ENCODE data around the gene MAD1L1. TPM values are rescaled to one million over a fixed set of nuclear protein-coding genes. Genes with fewer than 3 reads are reported as not detected.

Gene MAD1L1
- total RNA-seq, 1 experiment from 2014 or later = 38.5 TPM

- no peak overlapping the region for H3K9ac ChIP-seq (ENCODE audit: low read length)
- no peak overlapping the region for H2AFZ ChIP-seq (ENCODE audit: low read depth, low read length, poor library complexity, severe bottlenecking)
- no peak overlapping the region for H3K4me2 ChIP-seq (ENCODE audit: low read length)
- no peaks in the 10 kb centered on the region for H3K79me2 ChIP-seq (ENCODE audit: insufficient read depth, low read length)
- no peak for DNase-seq (ENCODE audit: low read depth, low spot score)
- no peak overlapping the region for H3K27ac ChIP-seq (ENCODE audit: low read depth, low read length)
- H3K9me3 ChIP-seq (ENCODE audit: control insufficient read depth in 1 of 2, insufficient read depth in 1 of 2, low read depth in 1 of 2, low read length in 2 of 2) = no peaks in the 10 kb centered on the region
- no peak overlapping the region for H3K4me3 ChIP-seq (replicated peaks in 1 of 2; ENCODE audit: low read depth in 1 of 2, low read length in 2 of 2)
- POLR2A ChIA-PET = no interaction called here
- BruUV-seq (replicated peaks) = no TSS peak
- H3K4me1 ChIP-seq (ENCODE audit: control insufficient read depth in 1 of 2, insufficient read depth in 2 of 2, low read length in 2 of 2) = no peaks in the 10 kb centered on the region
- intact Hi-C loops (cut with micrococcal nuclease) = no loop called here
- no peaks in the 10 kb centered on the region for H3K9me2 ChIP-seq (ENCODE audit: insufficient read depth)
- no peak for TF ChIP-seq ZNF274 (IDR thresholded peaks at IDR 0.05; ENCODE audit: low read depth, low read length)
- TF ChIP-seq FOSL1 (IDR thresholded peaks at IDR 0.05; ENCODE audit: low read depth) = no peak
- no peaks in the 10 kb centered on the region for H4K20me1 ChIP-seq (ENCODE audit: insufficient read depth)
- RAD21 ChIA-PET (ENCODE audit: low non-redundant PET in 1 of 2, low total read pairs in 2 of 2, uncharacterized antibody in 2 of 2, unreplicated experiment in 2 of 2) = no interaction called here
- CTCF ChIA-PET = no interaction called here
- ATAC-seq = no peak
- H3K36me3 ChIP-seq (ENCODE audit: control insufficient read depth in 1 of 2, insufficient read depth in 2 of 2, low read length in 2 of 2) = no peaks in the 10 kb centered on the region
- no peaks in the 10 kb centered on the region for H3K27me3 ChIP-seq (ENCODE audit: insufficient read depth, low read length)
Measured at GRCh38 chr7:1968397-1969111, 264.2 kb downstream of the MAD1L1 start.

- no peaks in the 10 kb centered on the region for H3K9me3 ChIP-seq (ENCODE audit: control insufficient read depth in 1 of 2, insufficient read depth in 1 of 2, low read depth in 1 of 2, low read length in 2 of 2)
- H3K27ac ChIP-seq (ENCODE audit: low read depth, low read length) = no peak overlapping the region
- H3K4me3 ChIP-seq (replicated peaks in 1 of 2; ENCODE audit: low read depth in 1 of 2, low read length in 2 of 2) = no peak overlapping the region
- ChIA-PET CTCF (no interaction called here), RAD21 (ENCODE audit: low non-redundant PET in 1 of 2, low total read pairs in 2 of 2, uncharacterized antibody in 2 of 2, unreplicated experiment in 2 of 2) (no interaction called here), POLR2A (no interaction called here)
- no TSS peak for BruUV-seq (replicated peaks)
- no peaks in the 10 kb centered on the region for H4K20me1 ChIP-seq (ENCODE audit: insufficient read depth)
- H2AFZ ChIP-seq (ENCODE audit: low read depth, low read length, poor library complexity, severe bottlenecking) = no peak overlapping the region
- H3K36me3 ChIP-seq (ENCODE audit: control insufficient read depth in 1 of 2, insufficient read depth in 2 of 2, low read length in 2 of 2) = no peaks in the 10 kb centered on the region
- intact Hi-C loops (cut with micrococcal nuclease) = no loop called here
- no peak for DNase-seq (ENCODE audit: low read depth, low spot score)
- H3K9ac ChIP-seq (ENCODE audit: low read length) = no peak overlapping the region
- no peak overlapping the region for H3K4me2 ChIP-seq (ENCODE audit: low read length)
- TF ChIP-seq CEBPB (IDR thresholded peaks at IDR 0.05; ENCODE audit: low read depth) (no peak), RAD21 (IDR thresholded peaks at IDR 0.05; ENCODE audit: low read depth) (no peak), ZBTB33 (IDR thresholded peaks at IDR 0.05; ENCODE audit: extremely low read depth, insufficient replicate concordance, low read length) (no peak), ELF1 (IDR thresholded peaks at IDR 0.05; ENCODE audit: borderline replicate concordance, low read depth) (no peak), EGR1 (IDR thresholded peaks at IDR 0.05; ENCODE audit: low read depth) (no peak), TCF7L2 (IDR thresholded peaks at IDR 0.05; ENCODE audit: borderline replicate concordance, extremely low read depth, insufficient read depth, insufficient read length) (no peak), SP1 (IDR thresholded peaks at IDR 0.05; ENCODE audit: low read depth) (no peak), EZH2phosphoT487 (IDR thresholded peaks at IDR 0.05; ENCODE audit: borderline replicate concordance) (no peak)
- no peaks in the 10 kb centered on the region for H3K79me2 ChIP-seq (ENCODE audit: insufficient read depth, low read length)
- H3K4me1 ChIP-seq (ENCODE audit: control insufficient read depth in 1 of 2, insufficient read depth in 2 of 2, low read length in 2 of 2) = no peaks in the 10 kb centered on the region
- no peaks in the 10 kb centered on the region for H3K9me2 ChIP-seq (ENCODE audit: insufficient read depth)
- ATAC-seq = no peak
- H3K27me3 ChIP-seq (ENCODE audit: insufficient read depth, low read length) = no peaks in the 10 kb centered on the region
Measured at GRCh38 chr7:1967512-1968396, 265.0 kb downstream of the MAD1L1 start.
